ENCODE measurements around the gene ASB16. TPM values are rescaled to one million over a fixed set of nuclear protein-coding genes. Genes with fewer than 3 reads are reported as not detected.
A peak's percentile ranks its signal among the peaks of the same experiment; 100 is the strongest.

ASB16 gene
- total RNA-seq, 1 donor from 2014 or later = 0.09 TPM

GRCh38 chr17:44221862-44222111, 51.3 kb downstream of the ASB16 start:
- peak; percentile 81 for DNase-seq
- H3K27ac Mint-ChIP-seq = peak overlapping the region; percentile 91
- no peaks in the 10 kb centered on the region for H3K9me3 Mint-ChIP-seq
- intact Hi-C loops (cut with micrococcal nuclease) = loop anchor here (1.0 kb wide), 1 partner anchor 105 kb away; no protein-coding TSS in a partner anchor
- peaks cover 23% of the 10 kb centered on the region for H3K4me1 Mint-ChIP-seq
- H3K4me3 Mint-ChIP-seq = peak overlapping the region; percentile 94
- peaks cover 13% of the 10 kb centered on the region for H3K36me3 Mint-ChIP-seq (ENCODE audit: low read depth)
- peaks cover 2% of the 10 kb centered on the region for H3K27me3 Mint-ChIP-seq

DNA sequence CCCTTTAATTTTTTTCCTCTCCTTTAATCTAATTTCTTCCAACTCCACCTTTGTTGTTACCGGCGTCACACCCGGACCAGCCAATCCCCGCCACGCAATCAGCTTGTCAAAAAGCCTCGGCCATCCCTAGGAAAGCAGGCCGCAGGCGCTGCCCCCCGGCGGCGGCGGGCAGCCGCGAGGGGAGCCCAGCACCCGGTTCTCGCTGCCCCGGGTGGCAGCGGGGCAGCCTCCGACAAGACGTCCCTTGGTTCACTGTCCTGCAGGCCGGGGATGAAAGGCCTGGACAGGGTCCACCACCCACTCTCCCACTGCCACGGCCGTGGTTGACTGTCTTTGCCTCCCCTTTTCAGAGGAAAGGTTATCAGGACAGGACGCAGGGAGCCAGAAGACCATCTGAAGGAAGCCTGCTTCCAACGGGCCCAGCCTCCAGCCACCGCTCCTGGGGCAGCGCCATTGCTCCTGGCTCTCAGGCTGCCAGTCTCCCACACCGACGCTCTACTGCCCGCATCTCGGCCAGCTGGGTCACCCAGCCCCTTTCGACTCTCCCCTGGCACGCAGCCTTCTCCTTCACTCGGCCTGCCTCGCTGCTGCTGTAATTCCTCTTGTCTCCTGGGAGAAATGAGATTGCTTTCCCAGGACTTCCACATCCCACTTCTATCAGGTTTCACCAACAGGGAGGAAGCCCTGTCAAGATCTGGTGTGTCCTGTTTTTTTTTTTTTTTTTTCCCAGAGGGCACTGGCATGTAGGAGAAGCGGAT, 51.8 kb downstream of the ASB16 start:
- DNase-seq = peak; percentile 86
- Mint-ChIP-seq H3K27me3 (peaks cover 2% of the 10 kb centered on the region), H3K4me1 (peaks cover 20% of the 10 kb centered on the region), H3K4me3 (peak overlapping the region; percentile 94), H3K27ac (peak overlapping the region; percentile 91), H3K9me3 (no peaks in the 10 kb centered on the region), H3K36me3 (ENCODE audit: low read depth) (peaks cover 9% of the 10 kb centered on the region)
- intact Hi-C loops (cut with micrococcal nuclease) = no loop called here

- Mint-ChIP-seq H3K4me1 (peaks cover 15% of the 10 kb centered on the region), H3K27ac (no peak overlapping the region), H3K4me3 (peak overlapping the region; percentile 10), H3K27me3 (peaks cover 2% of the 10 kb centered on the region), H3K9me3 (no peaks in the 10 kb centered on the region), H3K36me3 (ENCODE audit: low read depth) (peaks cover 2% of the 10 kb centered on the region)
- intact Hi-C loops (cut with micrococcal nuclease) = no loop called here
- peak; percentile 54 for DNase-seq
Measured at GRCh38 chr17:44223541-44224071, 53.1 kb downstream of the ASB16 start.

Other genes with a start within 250 kb of the ASB16 start
- gene PPY, start 228.2 kb upstream of the ASB16 start, total RNA-seq = not detected in 2 replicates
- 0.26 TPM in 1 of 2 replicates, not detected in the other for gene PYY, start 216.8 kb upstream of the ASB16 start, total RNA-seq
- gene NAGS, start 166.1 kb upstream of the ASB16 start, total RNA-seq = 0.59 and 0.91 TPM in 2 replicates
- gene TMEM101, start 155.7 kb upstream of the ASB16 start, total RNA-seq = 27.5 and 32.8 TPM in 2 replicates
- 101 and 107 TPM in 2 replicates for gene LSM12, start 104.0 kb upstream of the ASB16 start, total RNA-seq
- gene G6PC3, start 100.0 kb upstream of the ASB16 start, total RNA-seq = 33.3 and 34.1 TPM in 2 replicates
- gene HDAC5, start 47.1 kb upstream of the ASB16 start, total RNA-seq = 16.1 and 17.7 TPM in 2 replicates
- 23.8 and 24.5 TPM in 2 replicates for gene HROB, start 28.8 kb upstream of the ASB16 start, total RNA-seq
- gene TMUB2, start 16.3 kb downstream of the ASB16 start, total RNA-seq = 16.1 and 19.0 TPM in 2 replicates
- 105 and 118 TPM in 2 replicates for gene ATXN7L3, start 29.2 kb downstream of the ASB16 start, total RNA-seq
- 193 and 195 TPM in 2 replicates for gene UBTF, start 49.0 kb downstream of the ASB16 start, total RNA-seq
- not detected in 2 replicates for gene SLC4A1, start 97.4 kb downstream of the ASB16 start, total RNA-seq
- 0.42 TPM in 1 of 2 replicates, not detected in the other for gene RUNDC3A, start 137.9 kb downstream of the ASB16 start, total RNA-seq
- 172 TPM in 2 replicates for gene SLC25A39, start 154.1 kb downstream of the ASB16 start, total RNA-seq
- gene GRN, start 174.6 kb downstream of the ASB16 start, total RNA-seq = 33.0 and 34.6 TPM in 2 replicates
- gene FAM171A2, start 193.1 kb downstream of the ASB16 start, total RNA-seq = 0.21 and 0.26 TPM in 2 replicates
- gene ITGA2B, start 218.9 kb downstream of the ASB16 start, total RNA-seq = 0.65 and 0.85 TPM in 2 replicates